A673 (cell line): ENCODE measurements around the gene DDX31. TPM values are rescaled to one million over a fixed set of nuclear protein-coding genes. Genes with fewer than 3 reads are reported as not detected.
A peak's percentile ranks its signal among the peaks of the same experiment; 100 is the strongest.

Source experiments
- BruUV-seq: library from RNA; stranded (reverse); fragments of 400-500 nt; replicated peaks from 2 replicates; lab custom pipeline; 2021; lab: Mats Ljungman, UMichigan
- CTCF ChIA-PET: fragments of 300-600 bp; sonication (Branson Sonifier 250); formaldehyde crosslinking; loops from one replicate; lab custom pipeline; 2022; ENCODE audit warnings: antibody characterized with exemption; lab: Charles Lee
- POLR2A ChIA-PET: fragments of 300-600 bp; sonication (Branson Sonifier 250); formaldehyde crosslinking; loops from one replicate; lab custom pipeline; 2022; ENCODE audit warnings: antibody characterized with exemption; ENCODE audit not compliant: low non-redundant PET; lab: Charles Lee
- DNase-seq: peaks from one replicate; pipeline ENCODE4 v3.0.0-alpha.2; 2015; ENCODE audit warnings: low spot score
- H3K27ac ChIP-seq: fragments of 200-600 bp; sonication (generic); 2 replicates; pipeline ENCODE4 v1.5.1; 2016; ENCODE audit warnings: mixed run types, low read depth, mild to moderate bottlenecking, mixed read lengths, antibody characterized with exemption, low read length; ENCODE audit not compliant: poor library complexity, severe bottlenecking
- H3K27me3 ChIP-seq: fragments of 200-600 bp; sonication (generic); replicated peaks from 2 replicates; pipeline ENCODE4 v1.6.1; 2017; ENCODE audit warnings: mixed run types, low read depth, mild to moderate bottlenecking, mixed read lengths, antibody characterized with exemption, low read length; ENCODE audit not compliant: insufficient read depth, poor library complexity
- H3K36me3 ChIP-seq: fragments of 200-600 bp; sonication (generic); 2 replicates; pipeline ENCODE4 v1.6.1; 2016; ENCODE audit warnings: mixed run types, mild to moderate bottlenecking, mixed read lengths, antibody characterized with exemption, low read length; ENCODE audit not compliant: insufficient read depth, poor library complexity, severe bottlenecking
- H3K4me1 ChIP-seq: fragments of 200-600 bp; sonication (generic); 2 replicates; pipeline ENCODE4 v1.6.1; 2017; ENCODE audit warnings: mixed run types, mild to moderate bottlenecking, mixed read lengths, antibody characterized with exemption, low read length; ENCODE audit not compliant: insufficient read depth, poor library complexity, severe bottlenecking
- H3K4me3 ChIP-seq: fragments of 200-600 bp; sonication (generic); 2 replicates; pipeline ENCODE4 v1.5.1; 2016; ENCODE audit warnings: low read depth, mixed run types, mild to moderate bottlenecking, mixed read lengths, low read length; ENCODE audit not compliant: poor library complexity, severe bottlenecking
- H3K9me3 ChIP-seq: fragments of 200-600 bp; sonication (generic); 2 replicates; pipeline ENCODE4 v1.6.1; 2016; ENCODE audit warnings: mixed run types, low read depth, mild to moderate bottlenecking, mixed read lengths, antibody characterized with exemption, low read length; ENCODE audit not compliant: poor library complexity, severe bottlenecking
- CTCF ChIP-seq: fragments of 300-800, 200-600 bp; sonication (generic); conservative IDR thresholded peaks from 2 replicates; pipeline ENCODE4 v1.5.1; 2017; ENCODE audit warnings: low read depth, mild to moderate bottlenecking, antibody characterized with exemption, low read length, moderate library complexity, mixed read lengths
- EZH2 ChIP-seq: fragments of 200-600 bp; sonication (generic); IDR thresholded peaks from 2 replicates; pipeline ENCODE4 v1.6.1; 2017; ENCODE audit warnings: borderline replicate concordance, low read depth, mild to moderate bottlenecking, mixed read lengths, antibody characterized with exemption, low read length; ENCODE audit not compliant: poor library complexity, severe bottlenecking
- intact Hi-C: fragments of 100-400 bp; cut with micrococcal nuclease; formaldehyde crosslinking; loops from one replicate; pipeline ENCODE4 v1.10.0; 2022; ENCODE audit not compliant: unreplicated experiment
- total RNA-seq: library from RNA; stranded (reverse); gene quantifications from 2 replicates; pipeline ENCODE4 v1.2.3, GENCODE V29; 2021

DDX31 gene
- total RNA-seq, 1 experiment from 2014 or later = 34.2 TPM

- BruUV-seq = no TSS peak
- no peak for DNase-seq
- intact Hi-C loops = no loop called here
- peaks cover 12% of the 10 kb centered on the region for H3K27me3 ChIP-seq
- H3K4me3 ChIP-seq = no peak overlapping the region
- CTCF ChIA-PET = no interaction called here
- H3K36me3 ChIP-seq = peaks cover 9% of the 10 kb centered on the region
- no peak overlapping the region for H3K27ac ChIP-seq
- POLR2A ChIA-PET = no interaction called here
- H3K9me3 ChIP-seq = no peaks in the 10 kb centered on the region
- no peak for TF ChIP-seq EZH2
- no peak for TF ChIP-seq CTCF
- H3K4me1 ChIP-seq = no peaks in the 10 kb centered on the region
These were observed 73.6 kb downstream of the DDX31 start for GRCh38 chr9:132596200-132596599.

- DNase-seq = no peak
- no peak overlapping the region for H3K27ac ChIP-seq
- intact Hi-C loops = no loop called here
- CTCF ChIA-PET = no interaction called here
- BruUV-seq = no TSS peak
- POLR2A ChIA-PET = no interaction called here
- no peaks in the 10 kb centered on the region for H3K9me3 ChIP-seq
- H3K4me1 ChIP-seq = no peaks in the 10 kb centered on the region
- H3K4me3 ChIP-seq = no peak overlapping the region
- H3K27me3 ChIP-seq = peaks cover 21% of the 10 kb centered on the region
- H3K36me3 ChIP-seq = peaks cover 9% of the 10 kb centered on the region
- no peak for TF ChIP-seq CTCF
- TF ChIP-seq EZH2 = no peak
These were observed 74.5 kb downstream of the DDX31 start for GRCh38 chr9:132595319-132595718.

GRCh38 chr9:132594412-132594811, 75.4 kb downstream of the DDX31 start:
- Histone ChIP-seq H3K27ac (no peak overlapping the region), H3K9me3 (no peaks in the 10 kb centered on the region), H3K4me3 (no peak overlapping the region), H3K27me3 (peaks cover 30% of the 10 kb centered on the region), H3K4me1 (no peaks in the 10 kb centered on the region), H3K36me3 (peaks cover 9% of the 10 kb centered on the region)
- no peak for DNase-seq
- TF ChIP-seq EZH2 = no peak
- TF ChIP-seq CTCF = no peak
- CTCF ChIA-PET = no interaction called here
- BruUV-seq = TSS peak; percentile 33
- intact Hi-C loops = no loop called here
- POLR2A ChIA-PET = no interaction called here
